A549 (cell line): ENCODE measurements around the gene AGAP3.

ENCODE experiments used
- MYC ChIP-seq: IDR thresholded peaks from 2 replicates; pipeline ENCODE4 v1.6.1; 2012; ENCODE audit warnings: mild to moderate bottlenecking, inconsistent platforms, low read length, improper control_type of control experiment, borderline replicate concordance
- POLR2A ChIP-seq: IDR thresholded peaks from 2 replicates; pipeline ENCODE4 v1.6.1; 2012; ENCODE audit warnings: mild to moderate bottlenecking, low read length
- RFX5 ChIP-seq: fragments of 450-650 bp; IDR thresholded peaks from 2 replicates; pipeline ENCODE4 v1.7.1; 2014; ENCODE audit warnings: antibody characterized with exemption, mild to moderate bottlenecking, moderate library complexity
- USF2 ChIP-seq: fragments of 450-650 bp; IDR thresholded peaks from 2 replicates; pipeline ENCODE4 v1.6.1; 2014; ENCODE audit warnings: antibody characterized with exemption
- TF ChIP-seq, protein P1 (sequence below): fragments of >200 bp; sonication (Bioruptor Twin); formaldehyde crosslinking; IDR thresholded peaks from 3 replicates; pipeline ENCODE4 v1.5.1; 2016

- TF ChIP-seq RFX5 (no peak), MYC (no peak), POLR2A (no peak), USF2 (no peak)
- TF ChIP-seq, protein P1, sequence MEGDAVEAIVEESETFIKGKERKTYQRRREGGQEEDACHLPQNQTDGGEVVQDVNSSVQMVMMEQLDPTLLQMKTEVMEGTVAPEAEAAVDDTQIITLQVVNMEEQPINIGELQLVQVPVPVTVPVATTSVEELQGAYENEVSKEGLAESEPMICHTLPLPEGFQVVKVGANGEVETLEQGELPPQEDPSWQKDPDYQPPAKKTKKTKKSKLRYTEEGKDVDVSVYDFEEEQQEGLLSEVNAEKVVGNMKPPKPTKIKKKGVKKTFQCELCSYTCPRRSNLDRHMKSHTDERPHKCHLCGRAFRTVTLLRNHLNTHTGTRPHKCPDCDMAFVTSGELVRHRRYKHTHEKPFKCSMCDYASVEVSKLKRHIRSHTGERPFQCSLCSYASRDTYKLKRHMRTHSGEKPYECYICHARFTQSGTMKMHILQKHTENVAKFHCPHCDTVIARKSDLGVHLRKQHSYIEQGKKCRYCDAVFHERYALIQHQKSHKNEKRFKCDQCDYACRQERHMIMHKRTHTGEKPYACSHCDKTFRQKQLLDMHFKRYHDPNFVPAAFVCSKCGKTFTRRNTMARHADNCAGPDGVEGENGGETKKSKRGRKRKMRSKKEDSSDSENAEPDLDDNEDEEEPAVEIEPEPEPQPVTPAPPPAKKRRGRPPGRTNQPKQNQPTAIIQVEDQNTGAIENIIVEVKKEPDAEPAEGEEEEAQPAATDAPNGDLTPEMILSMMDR = no peak
Measured at GRCh38 chr7:151187409-151188251, 101.4 kb downstream of the AGAP3 start.
